Measurements from ENCODE around the gene S100A12.
A peak's percentile ranks its signal among the peaks of the same experiment; 100 is the strongest.

Gene S100A12

GRCh38 chr1:153336650-153337049 is 38.8 kb downstream of the S100A12 start:
- no peak for TF ChIP-seq CTCF (conservative IDR thresholded peaks at IDR 0.05; ENCODE audit: low read depth, low read length)
- H3K4me2 ChIP-seq: peak overlapping the region; percentile 2; the same call in 1 of the 2 replicates
- H3K4me3 ChIP-seq (IDR thresholded peaks at IDR 0.05; ENCODE audit: insufficient read depth, low read depth, low read length): no peak overlapping the region
- no peaks in the 10 kb centered on the region for H4K20me1 ChIP-seq (ENCODE audit: insufficient read depth)
- H3K27me3 ChIP-seq (ENCODE audit: insufficient read depth, low read depth): no peaks in the 10 kb centered on the region
- no peak overlapping the region for H2AFZ ChIP-seq (ENCODE audit: low read depth)
- H3K4me1 ChIP-seq (ENCODE audit: low read depth, poor library complexity, severe bottlenecking): peaks cover 22% of the 10 kb centered on the region
- no peak overlapping the region for H3K9ac ChIP-seq
- no peaks in the 10 kb centered on the region for H3K79me2 ChIP-seq (ENCODE audit: insufficient read depth, low read depth)
- no peak overlapping the region for H3K27ac ChIP-seq
- no peaks in the 10 kb centered on the region for H3K36me3 ChIP-seq (ENCODE audit: insufficient read depth)

- Histone ChIP-seq H3K4me3 (IDR thresholded peaks at IDR 0.05; ENCODE audit: insufficient read depth, low read depth, low read length) (no peak overlapping the region), H3K4me2 (no peak overlapping the region), H2AFZ (ENCODE audit: low read depth) (no peak overlapping the region), H3K9ac (no peak overlapping the region), H3K27me3 (ENCODE audit: insufficient read depth, low read depth) (no peaks in the 10 kb centered on the region), H3K27ac (no peak overlapping the region), H3K36me3 (ENCODE audit: insufficient read depth) (no peaks in the 10 kb centered on the region), H3K79me2 (ENCODE audit: insufficient read depth, low read depth) (no peaks in the 10 kb centered on the region), H3K4me1 (ENCODE audit: low read depth, poor library complexity, severe bottlenecking) (peaks cover 13% of the 10 kb centered on the region), H4K20me1 (ENCODE audit: insufficient read depth) (no peaks in the 10 kb centered on the region)
- TF ChIP-seq CTCF (conservative IDR thresholded peaks at IDR 0.05; ENCODE audit: low read depth, low read length): no peak
Measured at GRCh38 chr1:153333902-153334301, 41.5 kb downstream of the S100A12 start.

GRCh38 chr1:153324912-153325311 is 50.5 kb downstream of the S100A12 start:
- Histone ChIP-seq H3K4me1 (ENCODE audit: low read depth, poor library complexity, severe bottlenecking) (no peaks in the 10 kb centered on the region), H3K27me3 (ENCODE audit: insufficient read depth, low read depth) (no peaks in the 10 kb centered on the region), H3K4me2 (no peak overlapping the region), H3K79me2 (ENCODE audit: insufficient read depth, low read depth) (no peaks in the 10 kb centered on the region), H3K27ac (no peak overlapping the region), H3K36me3 (ENCODE audit: insufficient read depth) (no peaks in the 10 kb centered on the region), H2AFZ (ENCODE audit: low read depth) (no peak overlapping the region), H4K20me1 (ENCODE audit: insufficient read depth) (no peaks in the 10 kb centered on the region), H3K4me3 (IDR thresholded peaks at IDR 0.05; ENCODE audit: insufficient read depth, low read depth, low read length) (no peak overlapping the region), H3K9ac (no peak overlapping the region)
- TF ChIP-seq CTCF (conservative IDR thresholded peaks at IDR 0.05; ENCODE audit: low read depth, low read length): no peak
